Fibroblast of skin of abdomen (primary cell): ENCODE results near the gene TMEM253. TPM values are rescaled to one million over a fixed set of nuclear protein-coding genes. Genes with fewer than 3 reads are reported as not detected.
A peak's percentile ranks its signal among the peaks of the same experiment; 100 is the strongest.

Experiments used
- DNase-seq: peaks from one replicate; pipeline ENCODE4 v3.0.0-alpha.2; 2013
- polyA plus RNA-seq, 2 experiments: library from polyadenylated mRNA; unstranded; fragments of 120-200 nt; gene quantifications; one replicate each; pipeline ENCODE4 v1.2.1, GENCODE V29; 2013; ENCODE audit not compliant: insufficient read length in 2 of 2

Gene TMEM253
- polyA plus RNA-seq (2013, experiment 1 of 2; ENCODE audit: insufficient read length): 0.31 TPM
- not detected for polyA plus RNA-seq (2013, experiment 2 of 2; ENCODE audit: insufficient read length)

- no peak for DNase-seq
Observed at GRCh38 chr14:21100931-21101330, at the start of gene TMEM253. TSS of gene TMEM253 (plus strand) at chr14:21101066. CDS start at chr14:21101344, 278 bp downstream.

DNA sequence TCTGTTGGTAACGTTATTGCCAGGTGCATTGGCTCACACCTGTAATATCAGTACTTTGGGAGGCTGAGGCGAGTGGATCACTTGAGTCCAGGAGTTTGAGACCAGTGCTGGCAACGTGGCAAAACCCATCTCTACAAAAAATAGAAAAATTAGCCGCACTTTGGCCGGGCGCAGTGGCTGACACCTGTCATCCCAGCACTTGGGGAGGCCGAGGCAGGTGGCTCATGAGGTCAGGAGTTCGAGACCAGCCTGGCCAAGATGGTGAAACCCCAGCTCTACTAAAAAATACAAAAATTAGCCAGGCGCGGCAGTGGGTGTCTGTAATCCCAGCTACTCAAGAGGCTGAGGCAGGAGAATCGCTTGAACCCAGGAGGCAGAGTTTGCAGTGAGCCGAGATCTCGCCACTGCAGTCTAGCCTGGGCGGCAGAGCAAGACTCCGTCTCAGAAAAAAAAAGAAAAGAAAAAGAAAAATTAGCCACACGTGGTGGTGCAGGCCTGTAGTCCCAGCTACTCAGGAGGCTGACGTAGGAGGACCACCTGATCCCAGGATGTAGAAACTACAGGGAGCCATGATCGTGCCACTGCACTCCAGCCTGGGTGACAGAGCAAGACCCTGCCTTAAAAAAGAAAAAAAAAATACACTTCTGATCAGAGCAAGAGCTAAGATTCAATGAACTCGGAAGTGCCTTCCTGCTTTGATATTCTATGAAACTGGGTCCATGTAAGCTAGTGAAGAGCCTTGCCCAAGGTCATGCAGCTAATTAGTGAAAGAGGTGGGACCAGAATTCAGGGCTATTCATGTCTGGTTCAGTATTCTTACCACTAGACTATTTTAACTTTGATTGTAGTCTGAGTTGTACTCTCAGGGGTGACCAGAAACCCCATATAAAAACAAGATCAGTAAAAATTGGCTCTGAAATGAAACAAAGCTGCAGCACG is 47.4 kb upstream of the TMEM253 start:
- no peak for DNase-seq

- DNase-seq: no peak
Observed at GRCh38 chr14:21054123-21054767, 46.6 kb upstream of the TMEM253 start.

GRCh38 chr14:21054768-21055145 is 46.1 kb upstream of the TMEM253 start:
- no peak for DNase-seq

GRCh38 chr14:21055432-21056117 is 45.3 kb upstream of the TMEM253 start:
- DNase-seq: no peak

DNA sequence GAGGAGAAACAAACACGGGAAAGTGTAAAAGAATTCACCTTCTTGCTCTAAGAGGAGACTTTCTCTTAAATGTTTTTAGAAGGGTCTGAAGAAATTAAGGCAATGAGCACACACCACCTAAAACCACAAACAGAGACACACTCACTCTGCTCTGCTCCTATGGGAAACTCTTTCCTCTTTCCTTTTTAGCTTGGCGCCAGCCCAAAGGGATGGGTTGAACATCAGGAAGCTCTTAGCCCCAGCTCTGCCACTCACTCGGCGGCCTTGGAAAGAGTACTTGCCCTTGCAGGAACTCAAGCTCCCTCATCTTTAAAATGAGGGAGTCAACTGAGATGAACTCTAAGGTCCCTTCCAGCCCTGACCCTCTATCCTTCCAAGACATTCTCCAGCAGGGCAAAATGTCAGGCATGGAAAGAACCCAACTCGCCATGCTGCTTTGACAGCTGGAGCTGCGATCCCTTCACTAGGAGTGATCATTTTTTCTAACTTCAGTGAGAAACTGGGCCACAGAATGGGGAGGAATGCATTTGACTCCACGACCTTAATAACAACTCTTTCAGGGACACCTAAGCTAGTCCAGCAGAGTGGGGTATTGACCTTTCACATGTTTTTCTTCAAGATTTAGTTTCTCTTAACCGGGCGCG is 44.2 kb upstream of the TMEM253 start:
- peak; percentile 69 for DNase-seq

DNA sequence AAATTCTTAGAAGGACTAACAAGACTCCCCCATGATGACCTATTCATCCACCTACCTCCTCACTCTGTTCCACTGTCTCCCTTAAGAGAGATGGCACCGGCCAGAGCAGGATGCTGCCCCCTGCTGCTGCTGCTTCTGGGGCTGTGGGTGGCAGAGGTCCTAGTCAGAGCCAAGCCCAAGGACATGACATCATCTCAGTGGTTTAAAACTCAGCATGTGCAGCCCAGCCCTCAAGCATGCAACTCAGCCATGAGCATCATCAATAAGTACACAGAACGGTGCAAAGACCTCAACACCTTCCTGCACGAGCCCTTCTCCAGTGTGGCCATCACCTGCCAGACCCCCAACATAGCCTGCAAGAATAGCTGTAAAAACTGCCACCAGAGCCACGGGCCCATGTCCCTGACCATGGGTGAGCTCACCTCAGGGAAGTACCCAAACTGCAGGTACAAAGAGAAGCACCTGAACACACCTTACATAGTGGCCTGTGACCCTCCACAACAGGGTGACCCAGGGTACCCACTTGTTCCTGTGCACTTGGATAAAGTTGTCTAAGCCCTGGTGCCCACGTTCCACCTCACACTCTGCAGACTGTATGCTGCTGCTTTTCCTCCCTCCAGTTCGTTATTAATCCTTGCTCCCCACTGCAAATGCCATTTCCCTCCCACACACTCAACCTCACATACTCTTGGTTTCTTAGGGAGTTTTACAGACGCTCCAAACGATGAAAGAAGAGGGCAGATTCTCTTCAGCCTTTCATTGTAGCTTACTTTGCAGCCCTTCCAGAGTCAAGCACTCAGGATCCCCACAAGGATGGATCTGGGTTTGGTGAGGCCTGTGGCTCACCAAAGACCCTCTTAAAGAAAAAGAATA is 42.8 kb upstream of the TMEM253 start, which contains the start of gene RNASE8:
Gene RNASE8 (plus strand): TSS at position 20 of the 873 bp plus-strand sequence. CDS start 71 bp downstream, at position 91.
- DNase-seq: peak; percentile 23

GRCh38 chr14:21058903-21059302 is 42.0 kb upstream of the TMEM253 start:
- DNase-seq: no peak

DNA sequence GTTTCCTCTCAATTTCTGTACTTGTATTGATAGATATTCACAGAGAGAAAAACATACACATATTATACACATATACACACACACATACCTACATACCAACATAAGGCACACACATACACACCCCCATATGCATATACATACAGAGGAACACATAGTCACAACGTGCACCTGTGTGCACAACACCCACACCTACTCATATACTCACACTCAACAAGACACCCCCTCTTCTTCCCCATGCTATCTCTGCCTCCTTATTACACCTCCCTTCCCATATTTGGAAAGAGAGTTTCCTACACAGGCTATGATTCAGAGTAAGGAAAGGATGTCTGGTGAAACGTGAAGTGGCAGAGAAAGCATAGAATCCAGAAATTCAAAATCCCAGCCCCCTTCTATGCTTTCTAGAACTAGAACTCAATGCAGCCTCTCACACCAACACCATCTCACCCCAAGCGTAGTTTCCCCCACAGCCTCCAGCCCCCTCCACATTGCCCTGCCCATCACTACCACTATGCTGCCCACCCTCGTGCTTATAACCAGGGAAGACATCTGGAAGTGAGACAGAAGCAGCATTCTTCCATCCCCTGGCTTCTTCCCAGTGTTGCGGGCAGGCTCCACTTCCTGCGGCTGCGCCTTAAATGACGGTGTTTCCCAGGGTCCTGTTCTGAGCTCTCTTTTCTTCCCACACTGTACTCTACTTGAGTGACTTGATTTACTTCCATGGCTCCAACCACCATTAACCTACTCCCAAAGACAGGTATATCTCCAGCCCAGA is 40.8 kb upstream of the TMEM253 start:
- peak; percentile 48 for DNase-seq

DNA sequence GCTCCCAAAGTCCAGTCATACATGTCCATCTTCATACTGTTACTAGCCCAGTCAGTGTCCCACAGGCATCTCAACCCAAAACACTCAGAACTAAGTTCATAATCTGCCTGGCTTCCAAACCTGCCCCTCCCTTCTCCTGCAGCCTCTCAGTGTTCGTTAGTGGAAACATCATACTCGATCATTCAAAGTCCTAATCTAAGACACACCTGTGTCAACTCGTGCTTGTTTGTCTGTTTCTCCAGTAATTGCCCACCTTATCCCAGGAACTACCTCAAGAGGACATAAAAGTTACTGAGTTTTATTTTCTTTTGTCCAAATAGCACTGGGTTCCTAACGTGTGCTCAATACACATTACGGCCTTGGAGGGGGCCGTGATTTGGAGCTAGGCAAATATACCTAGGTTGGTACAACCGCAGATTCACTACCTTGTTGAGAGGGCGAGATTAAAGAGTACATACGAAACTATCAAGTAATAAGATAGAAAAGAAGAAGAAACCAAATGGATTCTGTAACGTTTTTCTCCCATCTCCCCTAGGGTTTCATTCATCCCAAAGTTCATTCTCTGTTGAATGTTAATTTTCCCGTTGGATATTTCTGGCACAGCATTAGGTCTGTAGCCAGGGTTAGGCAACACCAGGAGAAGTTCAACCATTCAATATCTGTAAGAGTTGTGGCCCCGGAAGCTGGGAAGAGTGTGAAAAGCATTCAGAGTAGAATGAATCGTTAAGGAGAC is 40.1 kb upstream of the TMEM253 start:
- no peak for DNase-seq

- DNase-seq: no peak
Observed at GRCh38 chr14:21061347-21061668, 39.6 kb upstream of the TMEM253 start.

- DNase-seq: peak; percentile 93
Observed at GRCh38 chr14:21063479-21063878, 37.4 kb upstream of the TMEM253 start.

DNA sequence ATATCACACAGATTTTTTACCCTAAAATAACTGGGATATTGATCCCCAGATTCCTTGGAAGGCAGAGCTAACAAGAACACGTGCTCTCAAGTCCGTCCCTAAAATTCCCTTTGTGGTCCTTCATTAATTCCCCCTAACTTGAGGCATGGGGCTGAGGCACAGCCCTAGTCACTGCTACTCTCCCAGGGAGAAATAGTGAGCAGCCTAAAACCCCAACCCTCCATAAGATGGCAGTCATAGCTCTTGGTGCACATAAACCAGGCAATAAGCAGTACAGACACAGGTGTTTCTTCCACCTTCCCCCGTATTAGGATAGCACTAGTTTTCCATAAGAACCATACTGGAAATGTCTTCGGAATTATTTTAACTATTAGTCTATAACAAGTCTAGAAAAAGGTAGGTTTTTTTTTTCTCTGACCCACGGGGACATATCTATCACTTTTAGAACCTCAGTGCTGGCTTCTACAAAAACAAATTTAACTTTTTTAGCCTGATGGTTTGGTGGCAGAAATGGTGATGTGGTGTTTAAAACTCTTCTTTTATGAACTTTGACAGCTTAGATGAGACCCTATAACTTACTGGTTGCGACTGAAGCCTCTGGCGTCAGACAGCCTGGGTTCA is 33.9 kb upstream of the TMEM253 start:
- DNase-seq: no peak

DNA sequence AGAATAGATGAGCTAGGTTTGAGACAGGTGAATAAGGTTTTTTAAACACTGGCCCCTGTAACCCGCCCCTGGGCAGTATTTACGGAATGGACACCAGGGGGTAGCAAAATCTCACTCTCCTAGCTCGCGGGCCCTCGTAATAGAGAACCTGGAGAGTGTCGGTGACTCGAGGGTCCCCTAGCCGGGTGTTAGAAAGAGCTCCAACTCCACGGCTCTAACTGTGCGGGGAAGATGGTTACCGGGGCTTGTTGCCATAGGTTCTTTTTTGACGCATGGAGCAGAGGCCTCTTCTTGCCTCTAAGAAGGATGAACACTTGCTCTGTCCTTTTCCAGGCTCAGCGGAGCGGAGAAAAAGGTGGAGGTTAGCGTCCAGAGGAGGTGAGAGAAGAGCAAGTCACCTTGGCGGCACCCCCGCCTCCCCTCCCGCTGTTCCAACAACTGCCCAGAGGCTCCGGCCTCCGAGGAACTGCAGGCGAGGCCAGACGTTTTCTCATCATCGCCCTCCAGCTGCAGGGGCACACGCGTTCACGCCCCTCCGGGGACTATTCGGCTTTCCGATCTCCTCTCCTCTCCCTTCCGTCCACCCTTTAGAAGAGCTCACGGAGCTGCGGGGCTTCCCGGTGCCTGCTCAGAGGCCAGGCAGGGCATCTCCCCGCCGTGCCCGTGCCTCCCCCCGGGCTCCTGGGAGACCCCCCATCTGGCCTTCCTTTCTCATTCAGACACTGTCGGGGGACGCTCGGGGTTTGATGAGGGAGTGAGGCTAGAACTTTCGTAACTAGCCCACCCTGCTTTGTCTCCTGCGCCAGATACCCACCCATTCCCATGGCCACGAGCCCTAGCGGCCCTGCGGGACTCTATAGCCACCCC is 32.1 kb upstream of the TMEM253 start:
- peak; percentile 63 for DNase-seq

DNA sequence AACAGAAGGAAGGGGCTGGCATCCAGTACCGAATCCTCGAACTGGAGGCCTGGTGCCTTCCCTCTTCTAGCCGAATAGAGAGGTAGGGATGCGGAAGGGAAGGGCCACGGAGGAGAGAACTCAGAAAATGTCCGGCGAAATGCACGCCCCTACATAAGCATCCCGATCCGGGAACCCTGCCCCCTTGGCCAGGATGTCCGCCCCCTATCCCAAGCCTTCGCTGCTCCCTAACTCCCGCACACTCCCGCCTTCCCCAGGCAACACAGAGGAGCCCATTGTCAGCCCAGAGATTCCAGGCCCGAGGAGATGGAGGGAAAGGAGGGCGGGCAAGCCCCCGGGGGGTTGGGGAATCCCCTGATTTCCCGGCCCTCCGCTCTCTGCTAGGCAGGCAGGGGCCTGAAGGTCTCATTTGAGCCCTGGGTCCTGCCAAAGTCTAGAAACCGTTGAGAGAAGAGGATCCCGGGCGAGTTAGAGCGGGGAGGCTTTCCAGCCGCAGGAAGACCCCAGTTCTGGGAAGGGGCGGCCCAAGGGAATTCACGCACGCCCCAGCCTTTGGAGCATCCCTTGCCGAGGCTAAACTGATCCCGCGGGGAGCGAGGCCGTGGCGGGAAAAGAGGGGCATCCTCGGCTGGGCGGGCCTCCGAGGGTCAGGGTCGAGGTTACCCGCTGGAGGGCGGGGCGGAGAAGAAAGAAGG is 31.3 kb upstream of the TMEM253 start:
- peak; percentile 54 for DNase-seq

- peak; percentile 62 for DNase-seq
Observed at GRCh38 chr14:21070083-21070609, 30.7 kb upstream of the TMEM253 start, which contains the start of gene ARHGEF40. TSS of gene ARHGEF40 (plus strand) at chr14:21070304. CDS start at chr14:21070397, 93 bp downstream.

DNA sequence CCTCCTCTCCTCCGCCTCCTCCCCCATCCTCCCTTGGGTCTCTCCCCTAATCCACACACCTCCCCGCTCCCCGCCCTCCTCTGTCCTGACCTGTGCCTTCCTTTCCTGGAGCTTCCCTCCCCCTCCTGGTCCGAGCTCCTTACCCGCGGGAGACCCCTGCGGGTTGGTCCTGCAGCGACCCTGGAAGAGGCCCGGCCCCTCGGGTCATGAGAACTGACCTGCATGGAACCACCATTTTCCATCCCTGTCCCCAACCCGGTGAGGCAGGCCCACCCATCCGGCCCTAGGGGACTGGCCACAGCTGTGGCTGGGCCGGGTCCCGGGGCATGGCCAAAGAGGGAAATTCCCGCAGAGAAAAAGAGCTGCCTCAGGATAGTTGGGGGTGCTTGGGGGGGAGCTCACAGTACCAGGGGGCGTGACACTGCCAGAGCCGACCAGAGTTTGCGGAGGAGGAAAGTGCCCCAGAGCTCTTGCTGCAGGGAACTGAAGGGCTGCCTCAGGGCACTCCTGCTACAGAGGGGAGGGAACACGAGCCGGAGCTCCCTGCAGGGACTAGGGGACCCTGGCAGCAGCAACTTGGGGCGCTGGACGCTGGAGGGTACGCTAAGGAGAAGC is 30.1 kb upstream of the TMEM253 start:
- peak; percentile 49 for DNase-seq
